BLaER1 (cell line): ENCODE measurements around the gene SERP1.

Experiments
- H3K27ac ChIP-seq: shearing (Covaris generic); formaldehyde crosslinking; 2 replicates; pipeline ENCODE4 v1.8.1; 2022
- H3K27me3 ChIP-seq: shearing (Covaris generic); formaldehyde crosslinking; 2 replicates; pipeline ENCODE4 v1.8.1; 2022
- H3K36me3 ChIP-seq: shearing (Covaris generic); formaldehyde crosslinking; 2 replicates; pipeline ENCODE4 v1.8.1; 2022
- H3K4me1 ChIP-seq: shearing (Covaris generic); formaldehyde crosslinking; 2 replicates; pipeline ENCODE4 v1.8.1; 2022
- H3K4me2 ChIP-seq: shearing (Covaris generic); formaldehyde crosslinking; 2 replicates; pipeline ENCODE4 v1.8.1; 2022
- H3K4me3 ChIP-seq: shearing (Covaris generic); formaldehyde crosslinking; 2 replicates; pipeline ENCODE4 v1.8.1; 2022
- H3K9ac ChIP-seq: shearing (Covaris generic); formaldehyde crosslinking; 2 replicates; pipeline ENCODE4 v1.8.1; 2022
- H3K9me3 ChIP-seq: shearing (Covaris generic); formaldehyde crosslinking; 2 replicates; pipeline ENCODE4 v1.8.1; 2022
- H4K20me1 ChIP-seq: shearing (Covaris generic); formaldehyde crosslinking; 2 replicates; pipeline ENCODE4 v1.8.1; 2022
- Cebpa-rat ChIP-seq: shearing (Covaris generic); IDR thresholded peaks from 2 replicates; pipeline ENCODE4 v1.8.1; 2022

SERP1 gene

GRCh38 chr3:150494411-150494977 is 51.8 kb downstream of the SERP1 start:
- H3K27ac ChIP-seq = no peak overlapping the region
- H3K4me1 ChIP-seq = no peaks in the 10 kb centered on the region
- H3K36me3 ChIP-seq = no peaks in the 10 kb centered on the region
- H3K4me3 ChIP-seq = no peak overlapping the region
- H3K9ac ChIP-seq = no peak overlapping the region
- no peaks in the 10 kb centered on the region for H3K27me3 ChIP-seq
- H4K20me1 ChIP-seq = no peaks in the 10 kb centered on the region
- no peak overlapping the region for H3K4me2 ChIP-seq
- no peaks in the 10 kb centered on the region for H3K9me3 ChIP-seq
- no peak for TF ChIP-seq Cebpa-rat
